Eye (tissue), 1 donor: Measurements from ENCODE around the gene CD83.

Experiments used
- DNase-seq: peaks from one replicate; pipeline ENCODE4 v3.0.0-alpha.2; 2015

The CD83 gene

DNA sequence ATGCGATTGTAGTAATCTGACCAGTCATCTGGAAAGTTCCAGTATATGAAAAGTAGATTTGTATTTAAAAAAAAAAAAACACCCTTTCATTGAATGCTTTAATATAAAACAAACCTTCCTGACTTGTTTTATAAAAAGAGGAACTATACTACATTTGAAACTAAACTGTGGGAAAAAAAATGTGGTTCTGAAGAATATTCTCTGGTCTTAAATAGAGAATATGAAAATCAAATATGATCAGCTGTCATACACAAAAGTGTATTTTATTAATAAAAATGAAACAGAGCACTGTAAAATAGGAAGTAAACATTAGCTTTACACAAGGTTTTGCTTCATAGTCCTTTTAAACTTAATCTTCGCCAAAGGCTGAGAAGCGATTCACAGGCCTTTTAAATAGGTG lies 25.3 kb upstream of the CD83 start:
- no peak for DNase-seq

GRCh38 chr6:14092838-14093789 lies 24.5 kb upstream of the CD83 start:
- no peak for DNase-seq

DNA sequence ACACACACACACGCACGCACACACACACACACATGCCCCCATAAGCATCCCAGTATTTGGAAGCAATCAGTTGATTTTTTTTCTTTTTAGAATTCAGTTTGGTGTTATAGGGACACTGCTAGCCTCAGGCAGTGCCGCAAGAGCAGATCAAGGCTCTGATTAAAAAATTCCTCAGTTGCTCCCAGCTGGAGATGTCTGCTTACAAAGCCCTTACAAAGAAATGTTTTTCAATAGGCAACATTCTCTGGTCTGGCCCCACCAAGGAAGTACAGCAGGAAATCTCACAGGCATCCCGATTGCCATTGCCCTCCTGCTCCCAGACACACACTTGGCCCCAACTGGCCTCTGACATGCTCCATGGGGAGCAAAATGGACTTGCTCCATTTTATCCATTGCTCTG lies 22.9 kb upstream of the CD83 start:
- DNase-seq = no peak

DNA sequence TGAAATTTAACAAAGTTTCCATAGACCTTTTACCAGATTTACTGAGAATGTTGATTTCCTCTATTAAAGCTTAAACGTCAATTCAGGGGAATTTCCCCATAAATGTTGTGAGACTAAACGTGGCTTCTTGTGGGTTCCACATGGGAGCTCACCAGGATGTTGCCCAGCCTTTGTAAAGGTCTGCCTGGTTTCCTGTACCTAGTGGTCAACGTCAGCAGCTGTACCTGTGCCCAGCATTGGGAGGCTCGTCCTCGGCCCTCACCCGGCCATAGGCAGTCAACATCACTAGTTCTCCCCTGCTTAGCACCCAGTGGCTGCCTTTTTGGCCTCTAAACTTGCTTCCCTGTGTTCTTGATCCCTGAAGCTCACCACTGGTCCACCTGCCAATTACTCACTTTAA lies 22.1 kb upstream of the CD83 start:
- DNase-seq = no peak

GRCh38 chr6:14100138-14100537 lies 17.4 kb upstream of the CD83 start:
- no peak for DNase-seq

DNA sequence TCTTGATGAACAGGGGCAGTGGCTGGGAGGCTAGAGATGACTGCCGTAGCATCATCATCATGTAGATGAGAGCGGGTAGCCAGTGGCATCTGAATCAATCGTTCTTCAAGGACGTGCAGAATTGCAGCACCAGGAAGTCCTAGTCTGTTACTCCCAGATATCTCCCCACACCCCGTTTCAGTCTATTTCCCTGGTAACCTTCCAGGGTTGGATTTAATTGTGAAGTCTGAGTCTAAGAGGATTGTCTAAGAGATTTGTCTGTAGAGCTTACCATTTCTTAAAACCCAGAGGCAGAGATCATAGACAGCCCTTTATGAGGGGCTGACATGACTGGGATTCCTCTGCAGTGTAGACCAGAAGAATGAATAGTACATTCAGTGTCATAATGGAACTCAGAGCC lies 16.6 kb upstream of the CD83 start:
- DNase-seq = no peak

DNA sequence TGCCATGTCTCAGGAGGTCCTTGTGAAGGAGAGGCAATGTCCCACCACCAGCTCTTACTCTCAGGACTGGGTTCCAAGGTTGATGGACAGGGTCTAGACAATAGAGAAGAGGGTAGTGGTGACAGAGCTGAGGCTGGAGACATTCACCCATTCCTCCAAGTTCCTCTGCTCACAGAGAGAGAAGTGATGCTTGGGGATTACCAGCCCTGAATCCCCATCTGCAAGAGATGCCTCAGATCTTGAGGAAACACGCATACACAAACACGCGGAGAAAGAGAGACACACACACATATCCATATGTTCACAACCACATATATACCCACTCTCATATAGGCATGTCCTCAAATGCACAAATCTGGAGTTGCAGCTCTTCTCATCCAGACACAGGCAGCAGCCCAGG lies 15.2 kb upstream of the CD83 start:
- no peak for DNase-seq

GRCh38 chr6:14105547-14105946 lies 12.0 kb upstream of the CD83 start:
- no peak for DNase-seq

GRCh38 chr6:14107000-14107399 lies 10.6 kb upstream of the CD83 start:
- no peak for DNase-seq

DNA sequence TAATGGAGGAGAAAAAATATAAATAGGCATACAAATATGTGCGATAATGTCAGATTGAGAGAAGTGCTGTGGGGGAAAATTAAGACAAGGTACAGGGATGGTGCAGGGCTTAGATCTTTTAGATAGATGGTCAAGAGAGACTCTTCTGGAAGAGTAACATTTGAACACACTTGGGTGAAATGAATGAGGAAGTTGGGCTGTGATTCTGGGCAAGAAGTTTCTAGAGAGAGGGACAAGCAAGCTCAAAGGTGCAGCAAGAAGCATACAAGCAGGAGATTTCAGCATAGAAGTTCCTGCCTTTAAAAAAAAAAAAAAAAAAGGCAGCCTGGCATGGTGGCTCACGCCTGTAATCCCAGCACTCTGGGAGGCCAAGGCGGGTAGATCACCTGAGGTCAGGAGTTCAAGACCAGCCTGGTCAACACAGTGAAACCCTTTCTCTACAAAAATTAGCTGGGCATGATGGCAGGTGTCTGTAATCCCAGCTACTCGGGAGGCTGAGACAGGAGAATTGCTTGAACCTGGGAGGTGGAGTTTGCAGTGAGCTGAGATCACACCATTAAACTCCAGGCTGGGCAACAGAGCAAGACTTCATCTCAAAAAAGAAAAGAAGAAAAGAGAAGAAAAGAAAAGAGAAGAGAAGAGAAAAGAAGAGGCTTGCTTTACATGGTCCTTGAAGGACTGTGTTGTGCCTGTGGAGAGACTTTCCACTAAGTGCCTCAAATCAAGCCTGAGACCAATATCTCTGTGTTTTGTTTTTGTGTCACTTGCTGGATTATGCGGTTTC lies 9.7 kb upstream of the CD83 start:
- DNase-seq = no peak

DNA sequence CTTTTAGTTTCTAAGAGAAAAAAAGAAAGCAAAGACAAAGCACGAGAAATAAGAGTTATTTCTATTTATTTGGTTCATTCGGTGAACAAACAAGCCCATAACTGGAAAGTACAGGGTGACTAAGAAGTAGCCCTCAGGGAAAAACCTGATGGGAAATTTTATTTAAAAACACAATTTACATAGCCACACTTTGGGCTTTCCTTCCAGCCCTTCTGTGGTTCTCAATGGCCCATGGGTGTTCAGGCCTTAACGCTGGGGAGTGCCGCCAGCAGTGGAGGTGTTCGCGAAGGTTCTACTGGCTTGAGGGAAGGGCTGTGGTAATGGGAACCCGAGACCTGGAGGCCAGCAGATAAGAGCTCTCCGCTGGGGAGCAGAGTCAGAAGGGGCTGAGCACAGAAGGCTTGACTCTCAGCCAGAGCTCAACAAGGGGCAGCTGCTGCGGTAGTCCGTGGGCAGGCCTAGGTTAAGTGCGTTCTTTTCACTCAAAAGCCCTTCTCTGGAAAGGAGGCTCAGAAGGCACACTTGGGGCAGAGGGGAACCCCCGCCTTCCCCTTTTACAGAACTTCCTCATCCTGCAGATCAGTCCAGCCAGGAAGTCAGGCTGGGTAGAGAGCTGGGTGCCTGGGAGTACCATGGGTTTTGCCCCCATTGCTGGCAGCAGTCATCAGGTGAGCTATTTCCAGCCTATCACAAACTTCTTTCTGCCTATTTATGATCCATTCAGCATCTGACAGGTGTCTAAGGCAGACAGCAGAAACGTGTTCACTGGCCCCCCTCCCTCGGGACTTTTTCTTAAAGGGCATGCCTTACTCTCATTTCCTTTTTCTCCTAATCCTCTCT lies 8.8 kb upstream of the CD83 start:
- no peak for DNase-seq

- no peak for DNase-seq
Measured at GRCh38 chr6:14109411-14109826, 8.2 kb upstream of the CD83 start.

- no peak for DNase-seq
Measured at GRCh38 chr6:14110001-14110818, 7.4 kb upstream of the CD83 start.

- DNase-seq = no peak
Measured at GRCh38 chr6:14113976-14114375, 3.6 kb upstream of the CD83 start.

DNA sequence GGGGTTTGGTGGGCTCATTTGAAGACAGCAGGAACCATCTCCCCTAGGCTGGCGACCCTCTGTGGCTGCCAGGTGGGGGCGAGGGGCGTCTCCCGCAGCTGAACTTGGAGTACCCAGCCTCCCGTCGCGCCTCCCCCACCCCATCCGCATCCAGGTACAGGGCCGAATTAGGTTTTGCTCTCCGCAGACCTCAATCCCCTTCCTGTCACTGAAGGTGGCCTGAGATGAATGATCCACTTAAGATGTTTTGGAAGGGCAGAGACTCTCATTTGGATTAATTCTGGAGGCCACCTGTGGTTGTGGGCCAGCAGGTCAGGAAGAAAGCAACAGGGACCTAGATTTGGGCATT lies 493 bp downstream of the CD83 start:
- DNase-seq = no peak

- DNase-seq = no peak
Measured at GRCh38 chr6:14118446-14118845, 874 bp downstream of the CD83 start.

DNA sequence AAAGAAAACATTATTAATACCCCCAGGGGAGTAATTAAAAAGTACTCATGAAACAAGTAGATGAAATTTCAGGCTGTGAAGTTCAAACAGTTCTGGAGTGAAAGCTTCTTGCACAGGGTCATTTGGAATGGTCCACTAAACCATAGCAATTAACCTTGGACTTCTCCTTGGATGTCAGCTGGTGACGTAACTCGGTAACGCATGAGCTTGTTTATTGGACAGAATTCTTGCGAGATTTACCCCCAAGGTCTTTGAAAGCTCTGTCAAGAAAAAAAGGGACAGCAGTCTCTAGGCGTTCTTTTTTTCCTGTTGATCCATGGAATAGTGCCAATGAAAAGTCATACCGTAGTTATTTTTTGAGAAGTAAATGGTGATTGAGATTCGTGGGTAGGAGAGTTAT lies 2.2 kb downstream of the CD83 start:
- no peak for DNase-seq

DNA sequence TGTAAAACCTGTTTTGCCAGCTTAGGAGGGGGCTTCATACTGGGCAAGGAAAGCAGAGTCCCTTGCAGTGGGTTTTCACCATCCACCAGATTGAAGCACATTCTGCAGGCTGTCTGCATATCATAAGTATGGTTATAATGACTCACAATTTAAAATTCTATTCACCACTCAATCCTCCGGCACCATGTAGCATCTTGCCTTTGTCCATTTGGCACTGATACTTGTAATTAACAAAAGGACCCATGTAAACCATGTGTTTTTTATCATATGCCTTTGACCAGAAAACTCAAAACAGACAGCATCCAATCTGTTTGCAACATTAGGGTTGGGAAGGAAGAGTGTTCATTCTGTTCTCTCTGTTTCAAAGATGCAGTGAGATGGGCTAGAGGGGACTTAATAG lies 3.0 kb downstream of the CD83 start:
- no peak for DNase-seq

GRCh38 chr6:14121936-14122344 lies 4.4 kb downstream of the CD83 start:
- no peak for DNase-seq

- DNase-seq = no peak
Measured at GRCh38 chr6:14123386-14124111, 6.0 kb downstream of the CD83 start.

DNA sequence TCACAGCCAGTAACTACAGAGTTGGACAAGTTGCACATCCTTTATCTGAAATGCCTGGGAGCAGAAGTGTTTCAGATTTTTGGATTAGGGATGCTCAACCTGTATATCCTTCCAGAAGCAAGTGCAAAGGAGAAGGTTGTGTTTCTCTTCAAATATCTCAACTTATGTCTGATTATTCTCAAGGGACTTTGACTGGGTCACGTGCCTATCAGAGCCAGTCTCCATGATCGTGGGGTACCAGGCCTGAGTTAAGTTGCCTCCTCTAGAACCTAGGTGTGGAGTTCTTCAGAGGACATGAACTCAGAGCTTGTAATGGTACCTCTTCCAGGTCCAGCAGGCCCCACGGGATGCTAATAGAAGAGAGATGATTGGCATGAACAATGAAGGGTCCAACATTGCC lies 7.8 kb downstream of the CD83 start:
- no peak for DNase-seq

DNA sequence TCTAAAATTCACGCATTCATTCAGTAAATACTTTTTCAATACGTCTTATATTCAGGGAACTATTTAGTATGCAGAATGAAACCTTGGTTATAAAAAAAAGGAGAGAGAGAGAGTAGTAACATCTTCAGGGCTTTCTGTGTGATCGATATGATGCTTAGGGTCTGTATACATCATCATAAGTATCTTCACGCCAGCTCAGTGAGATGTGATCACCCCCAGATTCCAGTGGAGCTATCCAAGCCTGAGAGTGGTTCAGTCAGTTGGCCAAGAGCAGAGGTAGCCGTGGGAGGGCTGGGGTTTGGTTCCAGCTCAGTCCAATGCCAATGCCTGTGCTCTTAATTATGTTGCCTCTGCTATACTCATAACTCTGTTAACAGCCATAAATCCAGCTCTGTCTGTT lies 8.6 kb downstream of the CD83 start:
- DNase-seq = no peak
